CD4-positive, alpha-beta T cell treated with Interleukin-10 for 1 hour (primary cell): Measurements from ENCODE around the gene CYBC1.
A peak's percentile ranks its signal among the peaks of the same experiment; 100 is the strongest.

Source experiments
- DNase-seq: peaks from one replicate; pipeline ENCODE4 v3.0.0-alpha.2; 2020

The CYBC1 gene

GRCh38 chr17:82405051-82405450, 45.5 kb downstream of the CYBC1 start:
- DNase-seq: no peak

DNA sequence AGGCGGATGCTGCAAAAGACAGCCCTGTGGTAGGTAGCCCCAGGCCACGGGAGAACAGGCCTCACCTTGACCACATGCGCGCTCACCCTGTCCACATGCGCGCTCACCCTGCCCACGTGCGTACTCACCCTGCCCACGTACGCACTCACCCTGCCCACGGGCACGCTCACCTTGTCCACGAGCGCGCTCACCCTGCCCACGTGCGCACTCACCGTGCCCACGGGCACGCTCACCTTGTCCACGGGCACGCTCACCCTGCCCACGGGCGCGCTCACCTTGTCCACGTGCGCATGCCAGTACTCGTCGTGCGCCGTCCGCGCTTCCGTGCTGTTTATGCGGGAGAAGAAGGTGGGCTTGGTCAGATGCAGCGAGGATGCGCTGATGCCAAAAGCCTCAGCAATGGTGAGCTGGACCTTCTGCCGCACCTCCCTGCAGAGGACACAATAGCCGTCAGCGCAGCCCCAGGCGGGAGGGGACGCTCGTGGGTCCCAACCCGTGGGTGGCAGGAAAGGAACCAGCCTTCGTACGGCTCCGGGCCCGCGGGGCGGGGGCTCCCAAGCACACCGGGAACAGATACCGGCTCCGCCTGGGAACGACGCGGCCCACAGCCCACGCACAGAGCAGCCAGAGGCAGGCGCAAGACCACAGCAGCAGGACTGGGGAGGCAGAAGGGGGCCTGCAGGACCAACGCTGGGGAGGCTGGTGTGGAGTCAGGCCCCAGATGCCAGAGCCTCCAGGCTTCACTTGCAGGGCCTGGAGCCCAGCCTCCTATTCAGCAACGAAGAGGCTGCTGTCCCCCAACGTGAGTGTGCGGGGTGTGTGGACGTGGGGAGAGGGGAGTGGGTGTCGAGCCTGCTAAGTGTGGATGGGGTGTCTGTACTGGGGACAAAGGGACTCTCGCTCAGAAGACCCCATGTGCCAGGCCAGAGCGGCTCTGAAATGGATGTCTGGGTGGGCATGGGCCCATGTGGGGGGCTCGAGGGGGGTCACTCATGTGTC, 46.6 kb downstream of the CYBC1 start:
- no peak for DNase-seq

DNA sequence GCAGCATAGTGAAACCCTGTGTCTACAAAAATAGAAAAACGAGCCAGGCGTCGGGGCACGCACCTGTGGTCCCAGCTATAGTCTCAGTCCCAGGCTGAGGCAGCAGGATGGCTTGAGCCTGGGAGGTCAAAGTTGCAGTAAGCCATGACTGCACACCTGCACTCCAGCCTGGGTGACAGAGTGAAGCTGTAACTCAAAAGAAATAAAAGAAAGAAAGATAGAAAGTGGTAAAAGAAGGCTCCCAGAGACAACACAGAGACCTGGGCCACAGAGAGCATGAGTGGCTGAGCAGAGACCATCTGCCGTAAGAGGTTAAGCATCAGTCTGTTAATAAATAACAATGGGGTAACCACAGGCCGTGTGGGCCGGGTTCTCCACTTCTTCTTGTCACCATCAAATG, 47.7 kb downstream of the CYBC1 start:
- DNase-seq: no peak

DNA sequence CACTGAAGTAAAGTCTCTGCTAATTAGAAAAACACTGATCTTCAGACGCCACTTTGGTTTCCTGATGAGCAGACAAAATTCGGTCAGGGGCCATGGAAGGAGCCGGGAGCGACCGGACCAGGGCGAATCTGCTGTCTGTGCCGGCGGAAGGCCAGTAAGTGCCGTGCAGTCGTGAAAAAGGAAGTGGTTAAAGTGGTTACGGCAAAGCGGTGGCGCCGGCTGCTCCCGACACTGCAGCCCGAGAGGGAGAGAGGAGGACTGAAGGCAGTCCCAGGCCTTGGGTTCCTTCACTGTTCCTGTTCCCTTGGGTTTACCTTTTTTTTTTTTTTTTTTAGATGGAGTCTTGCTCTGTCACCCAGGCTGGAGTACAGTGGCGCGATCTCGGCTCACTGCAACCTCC, 49.7 kb downstream of the CYBC1 start:
- peak; percentile 57 for DNase-seq

- DNase-seq: no peak
These were observed 50.3 kb downstream of the CYBC1 start for GRCh38 chr17:82400206-82400605.

GRCh38 chr17:82399601-82400101, 50.9 kb downstream of the CYBC1 start:
- no peak for DNase-seq

DNA sequence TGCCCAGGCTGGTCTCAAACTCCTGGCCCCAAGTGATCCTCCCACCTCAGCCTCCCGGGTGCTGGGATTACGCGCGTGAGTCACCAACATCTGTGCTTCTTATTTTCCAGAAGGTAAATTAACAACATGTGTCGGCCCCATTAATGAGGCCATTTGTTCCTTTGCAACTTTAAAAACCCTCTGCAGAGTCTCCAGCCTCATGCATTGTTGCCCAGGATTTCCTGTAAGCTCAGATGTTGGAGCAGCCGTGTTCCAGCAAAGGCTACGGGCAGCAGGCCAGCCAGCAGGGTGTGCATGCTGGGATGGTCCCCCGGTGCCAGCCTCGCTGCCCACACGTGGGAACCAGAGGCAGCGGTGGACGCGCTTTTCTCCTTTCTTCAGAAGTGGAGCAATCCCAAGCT, 51.5 kb downstream of the CYBC1 start:
- DNase-seq: no peak

GRCh38 chr17:82397449-82398335, 52.9 kb downstream of the CYBC1 start:
- DNase-seq: no peak

DNA sequence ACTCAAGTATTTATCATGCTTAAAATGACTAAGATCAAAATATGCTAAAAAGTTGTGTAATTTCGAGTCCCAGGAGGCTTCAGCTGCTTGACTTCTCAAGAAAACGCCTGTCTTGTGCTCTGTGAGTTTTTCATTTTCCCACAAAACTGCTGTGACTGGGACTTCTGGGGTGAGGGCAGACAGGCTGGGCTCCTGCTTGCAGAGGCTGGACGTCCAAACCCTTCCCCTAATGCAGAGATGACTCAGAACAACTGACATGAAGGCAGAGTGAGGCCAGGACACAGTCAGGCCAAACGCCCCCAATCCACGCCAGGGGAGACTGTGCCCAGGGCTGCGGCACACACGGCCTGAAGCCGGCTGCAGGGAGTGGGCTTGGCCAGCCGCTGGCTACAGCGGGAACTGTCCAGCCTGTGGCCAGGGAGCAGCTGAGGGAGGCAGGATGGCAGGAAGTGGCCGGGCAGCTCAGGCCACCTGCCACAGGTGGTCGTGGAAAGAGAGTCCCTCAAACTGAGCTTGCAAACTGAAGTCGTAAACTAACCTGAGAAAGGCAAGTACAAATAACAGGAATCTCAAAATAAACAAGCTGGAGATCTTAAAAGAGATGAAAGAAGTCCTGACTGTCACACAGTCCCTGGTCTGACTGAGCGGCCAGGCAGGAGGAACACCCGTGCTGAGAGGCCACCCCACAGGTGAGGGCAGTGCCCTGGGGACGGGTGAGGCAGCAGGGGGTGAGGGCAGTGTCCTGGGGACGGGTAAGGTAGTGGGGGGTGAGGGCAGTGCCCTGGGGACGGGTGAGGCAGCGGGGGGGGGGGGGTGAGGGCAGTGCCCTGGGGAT, 53.7 kb downstream of the CYBC1 start:
- DNase-seq: no peak

- DNase-seq: no peak
These were observed 56.3 kb downstream of the CYBC1 start for GRCh38 chr17:82394278-82394677.

DNA sequence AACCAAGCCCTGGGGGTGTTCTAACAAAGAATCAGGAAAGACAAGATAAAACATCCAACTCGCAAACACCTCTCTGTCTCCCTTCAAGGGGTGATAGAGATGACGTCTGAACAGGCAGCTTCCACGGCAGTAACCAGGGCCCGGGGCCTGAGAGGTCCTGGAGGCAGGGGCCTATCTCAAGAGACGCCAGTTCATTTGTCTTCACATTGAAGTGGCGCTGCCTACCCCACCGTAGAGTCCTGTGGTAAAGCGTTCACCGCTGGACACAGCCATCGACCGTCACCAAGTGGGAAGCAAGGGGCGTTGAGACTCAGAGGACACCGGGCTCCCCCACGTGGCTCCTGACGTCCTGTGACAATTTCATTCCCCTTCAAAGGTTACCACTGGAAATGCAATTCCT, 57.6 kb downstream of the CYBC1 start:
- no peak for DNase-seq
